ENCODE measurements around the gene ITPR1.

GRCh38 chr3:4712109-4712508 lies 219.0 kb downstream of the ITPR1 start:
- TF ChIP-seq EZH2 (IDR thresholded peaks at IDR 0.05) (no peak), POLR2AphosphoS5 (IDR thresholded peaks at IDR 0.05; ENCODE audit: borderline replicate concordance, low read depth, low read length) (no peak)

Data from SK-N-MC (cell line).